Amniotic epithelial cell (primary cell): ENCODE results near the gene APBA3.
A peak's percentile ranks its signal among the peaks of the same experiment; 100 is the strongest.

Experiments
- DNase-seq: peaks from one replicate; pipeline ENCODE4 v3.0.0-alpha.2; 2010; ENCODE audit warnings: low read depth

The APBA3 gene

DNA sequence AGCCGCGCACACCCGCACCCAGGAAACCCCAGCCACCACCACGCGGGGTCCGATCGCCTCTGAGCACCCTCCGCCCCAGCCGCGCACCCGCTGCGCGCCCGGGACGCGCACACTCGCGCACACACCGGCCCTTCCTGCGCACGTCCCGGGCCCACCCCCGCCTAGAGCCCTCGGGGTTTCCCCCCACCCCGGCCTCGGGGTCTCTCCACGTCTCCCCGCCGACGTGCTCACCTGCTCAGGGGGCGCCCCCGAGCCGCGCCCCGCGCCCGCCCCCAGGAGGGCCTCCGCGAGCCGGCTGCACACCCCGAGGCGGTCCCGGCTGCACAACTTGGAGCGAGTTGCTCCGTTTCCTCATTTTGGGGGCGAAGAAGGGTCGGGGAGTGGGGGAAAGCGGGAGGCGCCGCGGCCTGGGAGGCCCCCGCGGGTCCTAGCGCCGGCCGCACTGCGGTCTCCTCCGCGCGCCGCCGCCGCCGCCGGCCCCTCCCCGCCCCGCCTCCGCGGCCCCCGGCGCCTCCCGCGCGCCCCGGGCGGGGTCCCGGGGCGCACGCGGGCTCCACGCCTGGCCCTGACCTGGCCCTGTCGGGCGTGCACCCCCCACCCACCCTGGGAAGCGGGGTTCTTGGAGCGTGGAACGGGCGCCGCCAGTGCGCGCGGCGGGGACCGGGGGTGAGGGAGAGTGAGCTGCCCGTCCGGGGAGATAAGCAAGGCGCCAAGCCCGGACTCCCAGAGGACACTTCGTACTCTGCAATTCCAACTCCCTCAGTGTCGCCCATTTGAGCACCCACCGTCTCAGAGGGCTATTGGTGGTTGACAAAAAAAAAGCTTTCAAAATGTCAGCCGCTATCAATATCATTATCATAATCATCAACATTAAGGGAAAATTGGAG, 24.7 kb upstream of the APBA3 start, which contains the start of gene MATK:
Gene MATK (minus strand): TSS at position 444 of the 887 bp plus-strand sequence. CDS start 1,246 bp downstream, outside the sequence.
- DNase-seq: no peak

DNA sequence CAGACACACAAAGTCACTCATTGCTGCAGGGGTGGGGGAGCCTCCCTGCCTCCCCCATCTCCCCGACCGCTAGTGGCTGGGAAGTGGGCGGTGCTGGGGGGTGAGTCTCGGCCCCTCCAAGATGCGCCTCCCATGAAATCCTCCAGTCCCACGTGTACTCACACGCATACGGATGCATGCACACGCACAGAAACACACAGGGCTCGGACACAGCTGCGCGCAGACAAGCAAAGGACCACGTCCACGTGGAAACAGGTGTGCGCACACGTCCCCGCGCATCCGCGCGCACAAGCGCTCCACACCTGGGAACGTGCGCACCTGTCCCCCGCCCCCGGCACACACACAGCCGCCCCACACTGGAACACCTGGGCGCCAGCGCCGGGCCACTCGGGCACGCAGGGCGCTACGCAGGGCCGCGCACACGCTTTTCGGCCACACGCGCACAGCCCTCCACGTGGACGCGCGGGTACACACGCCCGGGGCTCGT, 24.0 kb upstream of the APBA3 start:
- DNase-seq: no peak

DNA sequence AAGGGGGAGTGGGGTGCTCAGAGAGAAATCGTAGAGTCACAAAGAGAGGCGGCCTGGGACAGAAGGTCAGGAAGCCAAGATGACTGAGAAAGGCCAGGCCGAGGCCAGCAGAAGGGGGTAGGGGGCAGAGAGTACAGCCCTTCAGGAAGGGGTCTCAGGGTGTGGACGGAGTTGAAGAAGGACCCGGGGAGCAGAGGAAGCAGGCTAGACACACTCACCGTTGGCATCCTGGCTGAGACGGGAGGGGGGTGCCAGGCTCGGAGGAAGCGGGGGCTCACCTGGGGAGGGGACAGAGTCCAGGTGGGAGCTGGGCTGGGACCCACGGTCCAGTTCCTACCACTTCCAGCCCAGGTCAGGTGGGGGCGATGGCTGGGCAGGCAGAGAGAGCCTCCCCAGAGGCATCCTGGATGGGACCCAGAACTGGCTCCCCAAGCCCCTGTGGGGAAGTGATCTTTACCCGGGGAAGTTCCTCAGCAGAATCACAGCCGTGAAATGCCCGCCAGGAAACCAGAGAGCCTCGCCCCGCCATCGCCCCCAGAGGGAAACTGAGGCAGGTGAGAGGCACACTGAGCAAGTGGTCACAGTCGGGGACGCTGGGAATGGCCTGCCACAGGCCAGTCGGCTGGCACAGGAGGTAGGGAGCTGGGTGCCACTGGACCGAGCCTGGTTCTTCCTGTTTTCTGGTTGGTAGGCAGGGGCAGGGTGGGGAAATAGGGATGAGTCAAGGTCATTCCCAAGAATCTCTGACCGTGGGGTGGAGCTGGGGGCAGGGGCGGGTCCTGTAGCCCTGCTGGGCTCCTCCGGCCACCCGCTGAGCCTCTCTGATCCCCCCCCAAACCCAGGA, 23.3 kb upstream of the APBA3 start:
- DNase-seq: peak; percentile 6

DNA sequence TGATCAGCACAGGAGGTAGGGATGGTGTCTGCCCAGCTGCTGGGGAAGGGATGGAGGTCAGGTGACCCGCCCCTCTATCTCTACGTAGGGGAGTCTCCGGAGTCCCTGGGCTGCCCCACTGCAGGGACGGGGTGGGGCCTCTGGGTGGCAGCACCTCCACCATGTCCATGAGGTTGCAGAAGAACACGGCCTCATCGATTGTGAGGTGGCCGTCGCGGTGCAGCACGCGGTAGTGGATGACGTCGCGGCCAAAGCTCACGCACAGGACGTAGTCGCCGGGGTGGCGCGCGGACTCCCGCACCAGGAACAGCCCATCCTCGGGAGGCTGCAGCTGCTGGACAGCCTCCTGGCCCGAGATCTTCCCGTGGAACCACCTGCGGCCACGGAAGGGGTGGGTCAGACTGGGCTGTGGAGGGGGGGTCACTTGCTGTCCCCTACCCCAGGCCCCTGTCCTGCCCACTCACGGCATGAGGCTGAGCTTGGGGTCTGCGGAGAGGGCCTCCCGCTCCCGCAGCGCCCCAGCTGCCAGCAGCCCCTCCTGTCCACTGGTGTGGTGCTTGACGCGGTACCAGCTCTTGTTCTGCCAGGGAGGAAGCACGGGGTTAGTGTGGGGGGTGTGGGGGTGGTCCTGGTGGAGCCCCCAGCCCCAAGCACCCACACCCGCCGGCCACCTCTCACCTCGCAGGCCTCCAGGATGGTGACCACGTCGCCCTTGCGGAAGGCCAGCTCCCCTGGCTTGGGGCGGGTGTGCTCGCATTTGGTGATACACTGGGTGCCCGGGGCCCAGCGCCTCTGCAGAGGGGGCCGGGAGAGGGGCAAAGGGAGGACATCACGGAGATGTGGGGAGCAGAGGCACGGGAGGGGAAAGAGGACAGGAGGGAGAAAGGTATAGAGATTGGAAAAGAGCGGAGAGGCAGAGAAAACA, 22.4 kb upstream of the APBA3 start:
- DNase-seq: no peak

DNA sequence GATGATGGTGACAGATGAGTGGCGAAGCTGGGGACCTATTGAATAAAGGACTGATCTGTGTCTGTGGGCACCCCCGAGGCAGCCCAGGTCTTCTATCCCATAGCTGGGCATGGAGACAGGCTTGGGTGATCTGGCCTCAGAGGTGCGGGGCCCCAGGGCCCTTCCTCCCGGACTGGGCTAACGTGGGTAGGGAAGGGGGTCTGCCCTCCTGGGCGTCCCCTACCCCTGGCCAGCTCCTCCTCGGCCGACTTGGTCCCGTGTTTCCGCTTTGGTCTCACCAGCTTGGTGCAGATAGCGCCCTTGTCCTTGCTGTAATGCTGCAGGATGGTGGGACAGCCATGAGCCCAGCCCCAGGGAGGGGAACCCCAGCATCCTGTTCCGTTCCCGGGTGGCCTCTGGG, 21.4 kb upstream of the APBA3 start:
- no peak for DNase-seq

DNA sequence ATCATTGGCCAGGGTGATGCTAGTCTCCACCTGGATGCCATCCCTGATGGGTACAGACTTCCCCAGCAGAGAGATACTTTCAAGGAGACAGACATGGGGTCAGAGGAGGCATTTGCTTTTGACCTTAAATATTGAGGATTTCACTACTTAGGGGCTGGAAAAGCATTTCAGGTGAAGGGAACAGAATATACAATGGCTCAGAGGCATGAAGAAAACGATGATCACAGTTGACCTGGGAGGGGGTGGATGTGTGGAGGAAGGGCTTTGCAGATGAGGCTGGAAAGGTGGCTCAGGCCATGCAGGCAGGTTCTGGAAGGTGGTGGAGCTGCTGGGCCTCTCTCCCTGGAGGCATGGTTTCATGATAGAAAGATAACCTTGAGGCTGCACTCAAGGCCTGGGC, 20.8 kb upstream of the APBA3 start:
- DNase-seq: no peak

DNA sequence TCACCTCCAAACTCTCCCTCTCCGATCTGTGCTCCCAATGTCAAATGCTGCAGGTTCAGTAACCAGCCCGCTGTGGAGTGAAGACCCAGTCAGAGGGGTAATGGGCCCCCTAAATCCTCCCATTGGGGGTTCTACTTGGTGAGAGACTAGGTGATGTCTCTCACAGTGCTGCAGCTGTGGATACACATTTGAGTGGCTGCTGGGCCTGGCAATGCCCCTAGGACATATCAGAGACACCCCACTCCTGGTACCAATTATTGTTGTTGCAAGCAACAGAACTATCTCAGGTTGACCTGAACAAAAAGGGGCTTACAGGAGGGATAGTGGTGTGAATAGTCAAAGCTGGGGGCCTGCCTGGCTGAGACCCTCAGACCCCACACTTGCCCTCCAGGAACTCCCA, 20.1 kb upstream of the APBA3 start:
- no peak for DNase-seq

DNA sequence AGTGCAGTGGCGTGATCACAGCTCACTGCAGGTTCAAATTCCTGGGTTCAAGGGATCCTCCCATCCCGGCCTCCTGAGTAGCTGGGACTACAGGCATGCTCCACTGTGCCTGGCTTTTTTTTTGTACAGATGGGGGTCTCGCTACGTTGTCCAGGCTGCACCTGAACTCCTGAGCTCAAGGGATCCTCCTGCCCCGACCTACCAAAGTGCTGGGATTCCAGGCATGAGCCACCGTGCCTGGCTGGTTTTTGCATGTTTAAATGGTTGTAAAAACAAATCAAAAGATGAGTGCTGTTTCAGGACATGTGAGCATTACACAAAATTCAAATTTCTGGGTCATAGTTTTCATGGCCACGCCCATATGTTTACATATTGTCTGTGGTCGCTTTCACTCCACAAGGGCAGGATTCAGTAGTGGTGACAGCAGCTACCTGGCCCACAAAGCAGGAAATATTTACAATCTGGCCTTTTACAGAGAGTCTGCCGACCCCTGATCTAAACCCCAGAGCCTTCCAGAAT, 19.4 kb upstream of the APBA3 start:
- no peak for DNase-seq

DNA sequence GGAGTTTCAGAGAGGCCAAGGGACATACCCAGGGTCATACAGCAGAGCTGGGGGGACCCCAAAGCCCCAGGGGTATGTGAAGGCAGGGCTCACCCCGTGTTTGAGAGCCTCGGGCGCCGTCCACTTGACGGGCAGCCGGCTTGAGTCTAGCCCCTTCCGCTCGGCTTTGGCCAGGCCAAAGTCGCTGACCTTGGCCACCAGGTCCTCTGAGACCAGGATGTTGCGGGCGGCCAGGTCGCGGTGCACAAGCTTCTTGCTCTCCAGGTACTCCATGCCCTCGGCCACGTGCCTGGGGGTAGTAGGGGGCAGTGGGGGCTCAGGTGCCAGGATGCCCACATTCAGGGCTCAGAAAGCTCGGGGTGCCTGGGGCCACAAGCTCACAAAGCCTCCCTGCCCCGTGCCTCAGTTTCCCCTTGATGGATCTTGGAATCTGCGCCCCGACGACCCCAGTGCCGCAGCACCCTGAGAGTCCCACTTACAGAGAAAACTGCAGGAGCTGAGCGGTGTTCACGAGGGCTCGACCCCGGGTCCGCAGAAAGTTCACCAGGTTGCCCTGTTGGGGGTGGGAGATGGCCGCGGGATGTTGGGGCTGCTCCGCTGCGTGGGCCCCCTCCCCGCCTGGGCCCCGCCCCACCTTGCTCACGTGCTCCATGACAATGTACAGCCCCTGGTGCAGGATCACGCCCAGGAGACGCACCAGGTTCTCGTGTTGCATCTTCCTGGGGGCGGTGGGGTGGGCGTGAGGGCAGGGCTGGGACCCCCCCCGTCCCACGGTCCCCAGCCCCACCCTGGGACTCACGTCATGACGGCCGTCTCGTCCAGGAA, 17.6 kb upstream of the APBA3 start:
- no peak for DNase-seq

DNA sequence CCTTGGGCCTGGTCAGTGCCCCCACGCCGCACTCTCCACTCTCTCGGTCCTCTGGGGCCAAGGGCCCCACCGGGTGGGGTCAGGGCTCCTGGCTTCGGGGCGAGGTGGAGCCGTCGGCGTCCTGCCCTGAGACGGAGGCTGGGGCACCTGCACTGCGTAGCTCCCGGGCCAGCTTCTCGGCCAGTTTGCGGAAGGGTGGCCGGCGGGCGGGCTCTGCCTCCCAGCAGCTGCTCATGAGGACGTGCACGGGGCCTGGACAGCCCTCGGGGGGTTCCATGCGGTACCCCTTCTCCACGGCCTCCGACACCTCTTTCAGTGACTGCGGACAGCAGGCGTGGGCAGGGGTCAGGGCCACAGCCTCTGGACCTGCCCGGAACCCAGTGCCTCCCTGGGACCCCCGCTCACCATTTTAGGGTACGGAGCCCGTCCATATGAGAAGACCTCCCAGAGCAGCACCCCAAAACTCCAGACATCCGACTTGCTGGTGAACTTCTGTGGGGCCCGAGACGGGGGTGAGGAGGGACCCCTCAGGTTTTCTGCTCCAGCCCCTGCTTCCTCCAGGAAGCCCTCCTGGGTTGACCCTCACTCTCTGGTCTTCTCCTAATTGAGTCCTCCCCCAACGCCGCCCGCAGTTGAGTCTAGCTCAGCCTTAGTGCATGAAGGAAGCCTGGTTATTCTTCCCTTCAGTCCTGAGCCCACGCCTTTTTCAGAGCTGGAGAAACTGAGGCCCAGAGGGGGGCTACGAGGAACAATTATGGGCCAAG, 16.8 kb upstream of the APBA3 start:
- no peak for DNase-seq

DNA sequence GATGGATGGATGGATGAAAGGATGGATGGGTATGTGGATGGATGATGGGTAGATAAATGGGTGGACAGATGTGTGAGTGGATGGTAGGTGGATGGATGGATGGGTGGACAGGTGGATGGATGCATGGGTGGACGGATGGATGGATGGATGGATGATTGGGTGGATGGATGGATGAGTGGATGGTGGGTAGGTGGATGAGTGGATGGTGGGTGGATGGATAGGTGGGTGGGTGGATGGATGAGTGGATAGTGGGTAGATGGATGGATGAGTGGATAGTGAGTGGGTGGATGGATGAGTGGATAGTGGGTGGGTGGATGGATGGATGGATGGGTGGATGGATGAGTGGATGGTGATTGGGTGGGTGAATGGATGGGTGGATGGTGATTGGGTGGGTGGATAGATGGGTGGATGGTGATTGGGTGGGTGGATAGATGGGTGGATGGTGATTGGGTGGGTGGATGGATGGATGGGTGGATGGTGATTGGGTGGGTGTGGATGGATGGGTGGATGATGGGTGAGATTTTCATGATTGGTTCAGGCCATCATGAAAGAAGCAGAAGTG, 15.1 kb upstream of the APBA3 start:
- no peak for DNase-seq

DNA sequence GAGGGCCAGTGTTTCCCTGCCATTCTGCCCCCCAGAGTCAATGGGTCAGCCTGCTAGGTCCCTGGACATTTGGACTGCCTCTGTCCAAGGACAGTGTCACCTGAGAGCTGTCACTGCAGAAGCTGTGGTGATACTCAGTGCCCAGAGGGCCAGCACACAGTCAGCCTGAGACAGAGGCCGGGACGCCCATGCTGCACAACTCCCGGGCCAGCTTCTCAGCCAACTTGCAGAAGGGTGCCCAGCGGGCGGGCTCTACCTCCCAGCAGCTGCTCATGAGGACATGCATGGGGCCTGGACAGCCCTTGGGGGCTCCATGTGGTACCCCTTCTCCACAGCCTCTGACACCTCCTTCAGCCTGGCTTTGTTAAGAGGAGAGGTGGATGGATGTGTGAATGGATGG, 14.3 kb upstream of the APBA3 start:
- DNase-seq: no peak

DNA sequence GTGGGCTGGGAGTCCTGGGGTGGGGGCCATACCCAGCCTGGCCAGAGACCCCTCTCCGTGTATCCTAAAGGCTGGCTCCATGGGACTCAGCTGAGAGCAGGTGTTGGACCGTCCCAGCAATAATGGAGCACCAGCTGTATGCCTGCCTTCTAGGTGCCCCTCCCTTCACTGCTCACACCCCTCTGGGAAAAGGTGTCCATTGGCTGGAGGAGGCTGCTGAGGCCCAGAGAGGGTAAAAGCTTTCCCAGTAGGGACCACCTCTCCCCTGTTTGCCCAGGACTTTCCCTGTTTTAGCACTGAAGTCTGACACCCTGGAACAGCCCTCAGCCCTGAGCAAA, 13.9 kb upstream of the APBA3 start:
- DNase-seq: no peak

DNA sequence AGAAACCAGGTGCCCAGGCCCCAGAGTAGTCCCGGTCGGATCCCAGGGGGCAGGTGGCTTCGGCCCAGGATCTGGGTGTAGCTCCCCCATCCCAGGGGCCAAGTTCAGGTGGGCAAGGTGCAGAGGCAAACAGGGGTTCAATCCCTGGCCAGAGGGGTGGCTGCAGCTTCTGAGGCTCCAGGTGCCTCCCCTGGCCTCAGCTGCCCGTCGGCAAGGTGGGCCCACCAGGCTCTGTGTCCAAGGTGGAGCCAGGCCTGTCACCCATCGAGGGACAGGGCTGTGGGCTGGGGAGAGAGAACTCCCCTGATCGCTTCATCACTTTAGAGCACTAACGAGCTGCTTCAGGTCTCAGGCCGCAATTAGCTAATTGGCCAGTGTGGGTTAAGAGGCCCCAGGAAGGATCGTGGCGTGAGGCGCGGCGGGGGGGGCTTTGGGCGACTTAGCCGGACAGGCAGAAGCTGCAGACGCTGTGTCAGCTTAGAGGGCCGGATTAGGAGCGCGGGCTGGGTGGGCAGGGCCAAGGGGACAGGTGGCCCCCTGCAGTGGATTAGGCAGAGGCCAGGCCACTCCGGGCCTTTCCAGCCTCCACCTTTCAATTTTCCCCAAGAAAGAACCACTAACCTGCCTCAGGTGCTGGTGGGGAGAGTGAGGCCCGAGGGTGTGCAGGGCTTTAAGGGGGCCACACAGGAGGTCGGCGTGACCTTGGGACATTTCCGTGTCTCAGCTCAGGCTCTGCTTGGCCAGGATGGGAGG, 13.3 kb upstream of the APBA3 start:
- DNase-seq: no peak

DNA sequence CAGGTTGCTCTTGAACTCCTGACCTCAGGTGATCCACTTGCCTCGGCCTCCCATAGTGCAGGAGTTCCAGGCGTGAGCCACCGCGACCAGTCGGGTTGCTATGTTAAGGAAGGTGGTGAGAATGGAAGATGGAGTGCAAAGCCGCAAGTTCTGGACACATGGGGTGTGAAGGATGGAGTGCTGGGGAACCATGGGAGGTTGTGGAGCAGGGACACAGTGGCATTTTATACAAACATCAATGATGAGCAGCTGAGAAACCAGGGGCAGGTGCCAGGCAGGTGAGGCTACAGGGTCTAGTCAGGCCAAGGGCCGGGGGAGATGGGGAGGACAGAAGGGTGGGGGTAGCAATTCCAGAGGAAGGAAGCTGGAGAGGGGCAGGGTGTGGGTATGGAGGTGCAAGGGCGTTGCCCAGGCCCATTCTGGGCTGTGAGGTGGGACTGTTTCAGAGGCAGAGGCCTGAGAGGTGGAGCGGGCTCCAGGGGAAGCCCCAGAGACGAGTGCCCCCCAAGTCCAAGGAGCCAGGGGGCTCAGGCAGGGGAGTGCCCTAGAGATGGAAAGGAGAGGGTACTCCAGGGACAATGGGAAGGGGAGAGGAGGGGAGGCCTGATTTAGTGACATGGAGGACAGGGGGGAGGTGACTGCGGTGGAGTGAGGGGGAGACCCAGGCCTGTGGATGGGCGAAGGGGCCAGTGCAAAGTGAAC, 12.5 kb upstream of the APBA3 start:
- no peak for DNase-seq

DNA sequence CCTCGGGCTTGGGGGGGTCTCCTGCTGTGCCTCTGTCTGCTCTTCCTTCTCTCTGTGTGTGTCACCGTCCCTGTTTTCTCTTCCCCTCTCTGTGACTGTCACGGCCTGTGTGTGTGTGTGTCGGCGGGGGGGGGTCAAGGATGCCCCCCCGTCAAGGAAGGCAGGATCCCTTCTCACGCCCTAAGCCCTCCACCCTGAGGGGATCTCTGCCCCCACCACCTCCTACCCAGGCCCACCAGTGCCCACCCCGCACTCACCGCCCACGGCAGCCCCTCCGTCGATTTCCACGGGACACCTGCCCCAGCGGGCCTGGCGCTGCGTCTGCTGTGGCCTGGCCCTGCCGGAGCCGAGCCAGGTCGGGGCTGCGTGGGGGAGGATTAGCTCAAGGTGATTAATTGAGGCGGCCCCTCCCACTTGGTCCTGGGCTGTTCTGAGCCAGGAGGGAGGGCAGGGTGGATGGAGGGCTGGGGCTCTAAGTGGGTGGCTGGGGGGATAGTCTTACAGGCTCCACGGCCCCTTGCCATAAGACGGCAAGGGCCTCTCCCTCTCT, 10.5 kb upstream of the APBA3 start, which contains the start of gene RAX2:
Gene RAX2 (minus strand): TSS at position 323 of the 550 bp plus-strand sequence. CDS start 486 bp downstream, outside the sequence.
- no peak for DNase-seq

DNA sequence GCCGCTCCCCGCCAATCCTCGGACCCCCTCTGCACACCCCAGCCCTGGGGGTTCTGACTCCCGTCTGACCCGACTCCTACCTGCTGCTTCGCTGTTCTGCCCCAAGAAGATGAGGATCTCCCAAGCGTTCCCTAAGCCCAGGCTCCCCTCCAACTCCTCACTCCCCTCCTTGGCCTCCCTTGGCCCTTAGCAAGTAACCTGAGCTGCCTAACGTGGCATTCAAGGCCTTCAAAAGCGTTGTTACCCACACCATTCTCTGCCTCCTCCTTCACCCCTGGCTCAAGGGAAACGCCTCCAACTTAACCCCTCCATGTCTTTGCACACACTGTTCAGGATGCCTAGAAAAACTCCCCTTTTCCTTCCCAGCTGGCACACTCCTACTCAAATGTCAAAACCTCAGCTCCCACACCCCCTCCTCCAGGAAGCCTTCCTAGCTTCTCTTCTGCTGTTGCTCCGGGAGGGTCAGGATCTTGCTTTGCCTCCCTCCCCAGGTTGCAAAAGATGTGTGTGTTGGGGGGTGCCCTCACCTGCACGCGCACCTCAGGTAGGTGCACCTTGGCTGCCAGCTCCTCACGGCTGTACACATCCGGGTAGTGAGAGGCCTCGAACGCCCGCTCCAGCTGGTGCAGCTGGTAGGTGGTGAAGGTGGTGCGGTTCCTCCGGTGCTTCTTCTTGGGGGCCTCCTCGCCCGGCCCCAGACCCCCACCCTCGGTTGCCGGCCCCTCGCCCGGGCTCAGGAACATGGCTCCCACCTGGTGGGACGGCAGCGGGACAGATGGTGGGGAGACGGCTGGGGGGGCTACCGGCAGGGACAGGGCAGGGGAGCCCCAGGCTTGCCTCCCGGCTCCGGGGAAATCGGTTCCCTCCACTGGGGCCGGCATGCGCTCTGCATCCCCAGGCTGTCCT, 9.8 kb upstream of the APBA3 start:
- no peak for DNase-seq
